Measurements from ENCODE around the gene KMT2E. TPM values are rescaled to one million over a fixed set of nuclear protein-coding genes. Genes with fewer than 3 reads are reported as not detected.

KMT2E gene
- total RNA-seq (2021), result 63.9 and 67.2 TPM in 2 replicates
- percentile 94 among the genes with signal in this experiment for Bru-seq, nascent RNA
- percentile 93 among the genes with signal in this experiment for BruChase-seq, experiment 1, labeled RNA remaining after a 2-hour chase
- percentile 84 among the genes with signal in this experiment for BruChase-seq, experiment 2, labeled RNA remaining after a 6-hour chase
- long read RNA-seq, partial matches to known transcripts, result 8 of 42 reads
- long read RNA-seq, other reads (novel, unspliced or antisense), result 32 of 42 reads

DNA sequence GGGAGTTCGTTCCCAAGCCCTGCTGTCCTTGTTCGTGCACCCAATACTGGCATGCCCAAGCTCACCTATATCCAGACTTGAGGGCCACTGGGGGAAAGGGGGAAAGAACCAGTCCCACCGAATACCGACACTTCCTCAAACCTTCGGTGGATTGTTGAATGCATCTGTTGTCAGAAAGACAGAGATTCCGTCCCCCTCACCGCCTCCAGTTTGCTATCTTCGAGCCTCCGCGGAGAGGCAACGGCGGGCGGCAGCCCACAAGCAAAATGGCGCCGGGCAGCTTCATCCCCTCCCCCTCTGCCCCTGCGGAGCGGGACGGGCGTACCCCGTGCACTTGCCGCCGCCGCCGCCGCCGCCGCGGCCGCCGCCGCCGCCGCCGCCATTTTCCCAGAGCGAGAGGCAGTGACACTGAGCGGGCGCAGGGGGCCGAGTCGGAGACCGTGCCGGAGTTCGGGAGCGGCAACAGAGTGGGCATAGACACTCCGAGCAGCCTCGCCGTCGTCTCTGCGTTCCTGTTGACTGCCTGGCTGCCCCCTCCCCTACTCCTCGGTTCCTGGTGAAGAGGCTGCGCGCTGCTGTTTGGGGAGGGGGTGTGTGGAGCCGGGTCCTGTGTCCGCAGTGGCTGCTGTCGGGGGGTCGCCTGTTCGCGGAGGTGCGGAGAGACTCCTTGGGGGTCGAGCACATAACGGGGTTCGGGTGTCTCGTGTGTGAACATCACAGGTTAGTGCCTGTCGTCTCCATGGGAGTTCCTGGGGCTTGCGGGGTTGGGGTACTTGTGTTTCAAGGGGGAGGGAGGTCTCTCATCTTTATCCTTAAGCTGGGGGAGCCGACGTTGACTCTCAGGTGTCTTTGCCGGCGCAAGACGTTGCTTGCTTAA lies at the start of gene KMT2E:
Gene KMT2E, plus strand, starts transcription at position 390 of the 877 bp plus-strand sequence. CDS start 26,748 bp downstream, outside the sequence.
- intact Hi-C loops (cut with micrococcal nuclease; ENCODE audit: unreplicated experiment), result no loop called here
- Histone ChIP-seq H3K4me3 (ENCODE audit: low read depth, low read length, poor library complexity, severe bottlenecking) (peak within 1 kb of the TSS; percentile 95), H3K27ac (ENCODE audit: low read depth, low read length, poor library complexity, severe bottlenecking) (peak within 1 kb of the TSS; percentile 100), H3K4me1 (ENCODE audit: insufficient read depth, low read length, poor library complexity, severe bottlenecking) (peaks cover 40% of the 10 kb centered on the region), H3K27me3 (replicated peaks; ENCODE audit: insufficient read depth, low read depth, low read length, poor library complexity) (no peaks in the 10 kb centered on the region), H3K9me3 (ENCODE audit: low read depth, low read length, poor library complexity, severe bottlenecking) (no peaks in the 10 kb centered on the region), H3K36me3 (ENCODE audit: insufficient read depth, low read length, poor library complexity, severe bottlenecking) (peaks cover 6% of the 10 kb centered on the region)
- DNase-seq (ENCODE audit: low spot score), result peak; percentile 95
- no TSS peak for BruUV-seq (replicated peaks)
- POLR2A ChIA-PET (ENCODE audit: low non-redundant PET), result interaction anchor here (0.5 to 1.0 kb wide), 2 partner anchors 30 to 93 kb away, joined by 3 to 4 read pairs; no protein-coding TSS in a partner anchor
- CTCF ChIA-PET, result no interaction called here
- no peak for TF ChIP-seq EZH2 (IDR thresholded peaks at IDR 0.05; ENCODE audit: borderline replicate concordance, low read depth, low read length, poor library complexity, severe bottlenecking)
- no peak for TF ChIP-seq CTCF (conservative IDR thresholded peaks at IDR 0.05; ENCODE audit: low read depth, low read length)

GRCh38 chr7:104964626-104965236 lies 49.3 kb upstream of the KMT2E start:
- CTCF ChIA-PET, result no interaction called here
- Histone ChIP-seq H3K4me1 (ENCODE audit: insufficient read depth, low read length, poor library complexity, severe bottlenecking) (no peaks in the 10 kb centered on the region), H3K36me3 (ENCODE audit: insufficient read depth, low read length, poor library complexity, severe bottlenecking) (no peaks in the 10 kb centered on the region), H3K27me3 (replicated peaks; ENCODE audit: insufficient read depth, low read depth, low read length, poor library complexity) (no peaks in the 10 kb centered on the region), H3K4me3 (ENCODE audit: low read depth, low read length, poor library complexity, severe bottlenecking) (no peak overlapping the region), H3K27ac (ENCODE audit: low read depth, low read length, poor library complexity, severe bottlenecking) (no peak overlapping the region), H3K9me3 (ENCODE audit: low read depth, low read length, poor library complexity, severe bottlenecking) (no peaks in the 10 kb centered on the region)
- no TSS peak for BruUV-seq (replicated peaks)
- POLR2A ChIA-PET (ENCODE audit: low non-redundant PET), result no interaction called here
- intact Hi-C loops (cut with micrococcal nuclease; ENCODE audit: unreplicated experiment), result no loop called here
- DNase-seq (ENCODE audit: low spot score), result no peak
- TF ChIP-seq CTCF (conservative IDR thresholded peaks at IDR 0.05; ENCODE audit: low read depth, low read length), result no peak
- TF ChIP-seq EZH2 (IDR thresholded peaks at IDR 0.05; ENCODE audit: borderline replicate concordance, low read depth, low read length, poor library complexity, severe bottlenecking), result no peak

DNA sequence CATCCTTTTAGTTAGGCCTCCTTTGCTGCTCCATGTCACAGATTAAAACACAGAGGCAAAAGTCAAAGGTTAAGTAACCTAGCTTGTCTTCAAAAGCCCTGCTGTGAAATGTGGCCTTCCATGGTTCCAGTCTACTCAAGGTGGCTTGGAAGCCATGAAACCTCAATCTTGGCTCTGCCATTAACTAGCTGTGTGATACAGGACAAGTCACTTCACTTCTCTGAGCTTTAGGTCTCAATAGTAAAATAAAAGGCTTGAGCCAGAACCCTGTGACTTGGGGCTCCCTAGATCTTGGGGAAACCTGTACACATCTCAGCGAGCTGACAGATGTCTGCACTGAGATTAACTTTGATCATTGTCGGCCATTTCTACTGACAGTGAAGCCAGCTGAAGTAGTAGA lies 48.0 kb upstream of the KMT2E start:
- H3K27ac ChIP-seq (ENCODE audit: low read depth, low read length, poor library complexity, severe bottlenecking), result no peak overlapping the region
- no peaks in the 10 kb centered on the region for H3K4me1 ChIP-seq (ENCODE audit: insufficient read depth, low read length, poor library complexity, severe bottlenecking)
- no peaks in the 10 kb centered on the region for H3K27me3 ChIP-seq (replicated peaks; ENCODE audit: insufficient read depth, low read depth, low read length, poor library complexity)
- CTCF ChIA-PET, result no interaction called here
- BruUV-seq (replicated peaks), result no TSS peak
- H3K9me3 ChIP-seq (ENCODE audit: low read depth, low read length, poor library complexity, severe bottlenecking), result no peaks in the 10 kb centered on the region
- H3K36me3 ChIP-seq (ENCODE audit: insufficient read depth, low read length, poor library complexity, severe bottlenecking), result no peaks in the 10 kb centered on the region
- TF ChIP-seq EZH2 (IDR thresholded peaks at IDR 0.05; ENCODE audit: borderline replicate concordance, low read depth, low read length, poor library complexity, severe bottlenecking), result no peak
- TF ChIP-seq CTCF (conservative IDR thresholded peaks at IDR 0.05; ENCODE audit: low read depth, low read length), result no peak
- POLR2A ChIA-PET (ENCODE audit: low non-redundant PET), result interaction anchor here (0.6 to 0.7 kb wide), 2 partner anchors 471 to 1205 kb away, joined by 3 to 4 read pairs; no protein-coding TSS in a partner anchor
- intact Hi-C loops (cut with micrococcal nuclease; ENCODE audit: unreplicated experiment), result no loop called here
- DNase-seq (ENCODE audit: low spot score), result no peak
- no peak overlapping the region for H3K4me3 ChIP-seq (ENCODE audit: low read depth, low read length, poor library complexity, severe bottlenecking)
